Mesendoderm (in vitro differentiated cells): Measurements from ENCODE around the gene PLA2G4A.

Source experiments
- DNase-seq: peaks from one replicate; pipeline ENCODE4 v3.0.0; 2013
- H2AK5ac ChIP-seq: 2 replicates; pipeline ENCODE4 v1.6.1; 2013; ENCODE audit warnings: low read length, inconsistent platforms
- H2BK120ac ChIP-seq: 2 replicates; pipeline ENCODE4 v1.6.1; 2013; ENCODE audit warnings: low read depth, mild to moderate bottlenecking, low read length, moderate library complexity, mixed read lengths
- H2BK15ac ChIP-seq: replicated peaks from 2 replicates; pipeline ENCODE4 v1.6.1; 2013; ENCODE audit warnings: low read depth, mild to moderate bottlenecking, moderate library complexity
- H2BK5ac ChIP-seq: 2 replicates; pipeline ENCODE4 v1.6.1; 2013; ENCODE audit warnings: low read length, inconsistent platforms
- H3K18ac ChIP-seq: 2 replicates; pipeline ENCODE4 v1.6.1; 2013; ENCODE audit warnings: mild to moderate bottlenecking, low read length, mixed read lengths
- H3K23ac ChIP-seq: one replicate; pipeline ENCODE4 v1.6.1; 2013; ENCODE audit warnings: low read length
- H3K27ac ChIP-seq: 2 replicates; pipeline ENCODE4 v1.5.1; 2013; ENCODE audit warnings: low read depth, mild to moderate bottlenecking, inconsistent platforms, low read length, moderate library complexity
- H3K27me3 ChIP-seq: 2 replicates; pipeline ENCODE4 v1.6.1; 2013; ENCODE audit warnings: low read length, control low read depth, mild to moderate bottlenecking, inconsistent platforms; ENCODE audit not compliant: insufficient read depth, poor library complexity
- H3K36me3 ChIP-seq: 2 replicates; pipeline ENCODE4 v1.6.1; 2013; ENCODE audit warnings: low read length, inconsistent platforms; ENCODE audit not compliant: control insufficient read depth, insufficient read depth
- H3K4ac ChIP-seq: one replicate; pipeline ENCODE4 v1.6.1; 2013; ENCODE audit warnings: low read depth, mild to moderate bottlenecking, low read length, moderate library complexity
- H3K4me1 ChIP-seq: 2 replicates; pipeline ENCODE4 v1.6.1; 2013; ENCODE audit warnings: low read depth, low read length, inconsistent platforms; ENCODE audit not compliant: control insufficient read depth
- H3K4me2 ChIP-seq: 2 replicates; pipeline ENCODE4 v1.6.1; 2013; ENCODE audit warnings: low read length
- H3K4me3 ChIP-seq: 2 replicates; pipeline ENCODE4 v1.5.1; 2013; ENCODE audit warnings: mild to moderate bottlenecking, low read length
- H3K56ac ChIP-seq: one replicate; pipeline ENCODE4 v1.6.1; 2013; ENCODE audit warnings: low read length
- H3K79me1 ChIP-seq: 2 replicates; pipeline ENCODE4 v1.6.1; 2013; ENCODE audit warnings: low read length, inconsistent platforms
- H3K79me2 ChIP-seq: 2 replicates; pipeline ENCODE4 v1.6.1; 2013; ENCODE audit warnings: mild to moderate bottlenecking, low read length; ENCODE audit not compliant: control insufficient read depth, insufficient read depth
- H3K9ac ChIP-seq: 2 replicates; pipeline ENCODE4 v1.6.1; 2013; ENCODE audit warnings: low read length, inconsistent platforms
- H4K5ac ChIP-seq: one replicate; pipeline ENCODE4 v1.6.1; 2013; ENCODE audit warnings: low read length
- H4K8ac ChIP-seq: one replicate; pipeline ENCODE4 v1.6.1; 2013; ENCODE audit warnings: low read depth, mild to moderate bottlenecking, control low read depth, low read length, moderate library complexity
- WGBS: extraction: QIAGEN DNeasy Blood & Tissue Kit; methylation state at CpG from one replicate; pipeline ENCODE4 v1.1.7; 2013; ENCODE audit warnings: low lambda C conversion rate, missing lambda C conversion rate; ENCODE audit not compliant: insufficient coverage; ENCODE audit errors: extremely low coverage; 5-methylcytosine and 5-hydroxymethylcytosine counted together

PLA2G4A gene

DNA sequence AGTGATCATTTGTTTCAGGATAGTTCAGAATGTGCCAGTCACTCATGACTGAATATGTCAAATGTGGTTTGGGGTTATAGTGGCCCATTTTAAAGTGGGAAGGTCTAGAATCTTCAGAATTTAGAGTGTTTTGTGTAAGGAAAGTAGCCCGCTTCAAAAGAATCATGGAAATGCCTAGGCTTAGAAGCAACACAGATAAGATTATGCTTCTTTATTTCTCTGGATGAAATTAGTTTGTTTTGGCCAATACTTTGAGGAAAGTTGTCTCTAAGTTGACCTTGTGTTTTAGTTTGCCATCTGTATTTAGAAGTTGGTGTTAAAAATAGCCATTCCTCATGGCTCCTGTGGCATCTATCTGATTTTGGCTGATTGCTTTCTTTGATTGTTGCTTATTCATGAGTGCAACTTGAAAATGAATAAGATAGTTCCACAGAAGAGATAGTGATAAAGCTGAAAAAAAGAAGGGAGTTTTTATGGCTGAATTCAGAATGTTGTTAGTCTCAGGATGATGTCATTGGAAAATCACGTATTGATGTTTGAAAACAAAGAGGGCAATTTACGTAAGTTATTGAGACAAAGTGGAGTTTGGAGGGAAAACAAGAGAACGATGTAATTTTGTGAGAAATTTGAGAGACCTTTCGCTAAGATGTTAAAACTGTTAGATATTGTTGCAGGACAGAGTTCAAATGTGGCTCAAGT is 71.9 kb downstream of the PLA2G4A start:
- H3K4me3 ChIP-seq: no peak overlapping the region
- H3K9ac ChIP-seq: no peak overlapping the region
- H3K4me1 ChIP-seq: no peaks in the 10 kb centered on the region
- 100% methylated on average over 2 of the region's 5 CpGs for WGBS
- H3K18ac ChIP-seq: no peak overlapping the region
- H3K56ac ChIP-seq: no peak overlapping the region
- no peaks in the 10 kb centered on the region for H3K79me2 ChIP-seq
- H4K8ac ChIP-seq: no peak overlapping the region
- no peak for DNase-seq
- H3K4ac ChIP-seq: no peak overlapping the region
- H4K5ac ChIP-seq: no peak overlapping the region
- no peak overlapping the region for H3K23ac ChIP-seq
- H2BK15ac ChIP-seq: no peak overlapping the region
- no peaks in the 10 kb centered on the region for H3K27me3 ChIP-seq
- no peak overlapping the region for H3K4me2 ChIP-seq
- H2BK120ac ChIP-seq: no peak overlapping the region
- no peaks in the 10 kb centered on the region for H3K36me3 ChIP-seq
- no peak overlapping the region for H3K27ac ChIP-seq
- no peak overlapping the region for H2BK5ac ChIP-seq
- H3K79me1 ChIP-seq: no peaks in the 10 kb centered on the region
- no peak overlapping the region for H2AK5ac ChIP-seq

DNA sequence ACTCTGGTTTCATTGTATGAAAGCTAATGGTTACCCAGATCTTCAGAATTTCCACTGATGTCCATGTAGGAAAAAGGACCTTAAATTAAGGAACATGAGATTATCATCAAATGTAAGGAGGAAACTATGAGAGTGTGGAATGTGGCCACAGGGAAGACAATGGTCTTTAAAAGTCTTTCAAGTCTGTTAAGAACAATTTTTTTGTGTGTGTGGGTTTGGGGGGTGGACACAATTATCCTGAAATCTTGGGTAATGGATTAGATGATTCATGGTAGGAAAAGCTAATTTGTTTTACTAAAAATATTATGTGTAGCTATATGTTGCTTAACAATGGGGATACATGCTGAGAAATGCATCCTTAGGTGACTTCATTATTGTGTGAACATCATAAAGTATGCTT is 72.9 kb downstream of the PLA2G4A start:
- H3K23ac ChIP-seq: no peak overlapping the region
- no peak overlapping the region for H3K4me3 ChIP-seq
- no peak overlapping the region for H2BK120ac ChIP-seq
- H3K18ac ChIP-seq: no peak overlapping the region
- no peak overlapping the region for H2BK15ac ChIP-seq
- H3K27me3 ChIP-seq: no peaks in the 10 kb centered on the region
- H3K4ac ChIP-seq: no peak overlapping the region
- no peak overlapping the region for H4K8ac ChIP-seq
- DNase-seq: no peak
- no peaks in the 10 kb centered on the region for H3K36me3 ChIP-seq
- H4K5ac ChIP-seq: no peak overlapping the region
- H3K79me2 ChIP-seq: no peaks in the 10 kb centered on the region
- H3K56ac ChIP-seq: no peak overlapping the region
- H3K79me1 ChIP-seq: no peaks in the 10 kb centered on the region
- no peak overlapping the region for H3K27ac ChIP-seq
- H3K9ac ChIP-seq: no peak overlapping the region
- H2BK5ac ChIP-seq: no peak overlapping the region
- no peaks in the 10 kb centered on the region for H3K4me1 ChIP-seq
- H2AK5ac ChIP-seq: no peak overlapping the region
- H3K4me2 ChIP-seq: no peak overlapping the region

DNA sequence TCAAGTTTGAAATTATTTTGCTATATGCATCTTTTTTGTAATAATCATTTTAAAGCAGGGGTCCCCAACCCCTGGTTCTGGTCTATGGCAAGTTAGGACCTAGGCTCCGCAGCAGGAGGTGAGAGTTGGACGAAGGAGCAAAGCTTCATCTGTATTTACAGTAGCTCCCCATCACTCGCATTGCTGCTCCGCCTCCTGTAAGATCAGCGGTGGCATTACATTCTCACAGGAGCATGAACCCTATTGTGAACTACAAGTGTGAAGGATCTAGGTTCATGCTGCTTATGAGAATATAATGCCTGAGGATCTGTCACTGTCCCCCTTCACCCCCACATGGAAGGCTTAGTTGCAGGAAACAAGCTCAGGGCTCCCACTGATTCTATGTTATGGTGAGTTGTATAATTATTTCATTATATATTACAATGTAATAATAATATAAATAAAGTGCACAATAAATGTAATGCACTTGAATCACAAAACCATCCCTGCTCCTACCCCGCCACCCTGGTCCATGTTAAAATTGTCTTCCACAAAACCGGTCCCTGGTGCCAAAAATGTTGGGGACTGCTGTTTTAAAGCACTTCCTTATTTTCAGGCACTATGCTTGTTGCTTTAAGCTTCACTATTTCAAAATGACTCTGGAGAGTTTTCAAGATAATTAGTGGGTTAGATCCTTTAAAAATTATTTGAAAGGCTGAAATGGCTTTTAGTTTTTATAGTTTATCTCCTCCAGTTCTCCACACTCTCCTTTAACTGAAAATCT is 74.8 kb downstream of the PLA2G4A start:
- Histone ChIP-seq H3K79me2 (no peaks in the 10 kb centered on the region), H3K27ac (no peak overlapping the region), H3K23ac (no peak overlapping the region), H3K4me3 (no peak overlapping the region), H3K4ac (no peak overlapping the region), H3K4me1 (no peaks in the 10 kb centered on the region), H3K56ac (no peak overlapping the region), H3K79me1 (no peaks in the 10 kb centered on the region), H3K4me2 (no peak overlapping the region), H4K8ac (no peak overlapping the region), H2BK15ac (no peak overlapping the region), H3K9ac (no peak overlapping the region), H4K5ac (no peak overlapping the region), H2BK5ac (no peak overlapping the region), H3K18ac (no peak overlapping the region), H2AK5ac (no peak overlapping the region), H2BK120ac (no peak overlapping the region), H3K36me3 (no peaks in the 10 kb centered on the region), H3K27me3 (no peaks in the 10 kb centered on the region)
- no CpG with 5 or more reads among the region's 7 CpGs for WGBS
- DNase-seq: no peak

DNA sequence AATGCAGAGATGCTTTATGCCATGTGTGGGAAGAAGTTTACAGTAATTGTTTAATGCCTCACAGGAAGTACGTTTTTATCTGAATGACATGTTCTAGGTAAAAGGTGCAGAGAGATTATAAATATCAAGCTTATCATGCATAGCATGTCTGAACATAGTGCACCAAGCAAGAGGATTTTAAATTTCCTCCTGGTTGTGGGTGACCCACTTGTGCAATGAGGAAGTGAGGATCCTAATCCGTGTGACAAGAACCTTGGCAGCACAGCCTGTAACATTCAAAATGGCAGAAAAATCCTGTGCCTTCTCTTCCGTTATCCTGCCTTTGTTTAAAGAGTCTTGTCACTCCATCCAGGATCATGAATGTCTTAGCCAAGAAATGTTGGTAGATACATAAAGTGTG is 75.6 kb downstream of the PLA2G4A start:
- no peak overlapping the region for H2AK5ac ChIP-seq
- no peak overlapping the region for H3K18ac ChIP-seq
- no peaks in the 10 kb centered on the region for H3K36me3 ChIP-seq
- no peaks in the 10 kb centered on the region for H3K4me1 ChIP-seq
- H3K4me2 ChIP-seq: no peak overlapping the region
- H3K56ac ChIP-seq: no peak overlapping the region
- no peak for DNase-seq
- no peak overlapping the region for H3K4ac ChIP-seq
- H3K27ac ChIP-seq: no peak overlapping the region
- H2BK120ac ChIP-seq: no peak overlapping the region
- no peak overlapping the region for H2BK5ac ChIP-seq
- no peaks in the 10 kb centered on the region for H3K79me1 ChIP-seq
- no peaks in the 10 kb centered on the region for H3K27me3 ChIP-seq
- no peak overlapping the region for H3K4me3 ChIP-seq
- H4K5ac ChIP-seq: no peak overlapping the region
- no peak overlapping the region for H2BK15ac ChIP-seq
- H3K79me2 ChIP-seq: no peaks in the 10 kb centered on the region
- H3K23ac ChIP-seq: no peak overlapping the region
- no peak overlapping the region for H3K9ac ChIP-seq
- H4K8ac ChIP-seq: no peak overlapping the region
- no CpG with 5 or more reads among the region's 3 CpGs for WGBS

DNA sequence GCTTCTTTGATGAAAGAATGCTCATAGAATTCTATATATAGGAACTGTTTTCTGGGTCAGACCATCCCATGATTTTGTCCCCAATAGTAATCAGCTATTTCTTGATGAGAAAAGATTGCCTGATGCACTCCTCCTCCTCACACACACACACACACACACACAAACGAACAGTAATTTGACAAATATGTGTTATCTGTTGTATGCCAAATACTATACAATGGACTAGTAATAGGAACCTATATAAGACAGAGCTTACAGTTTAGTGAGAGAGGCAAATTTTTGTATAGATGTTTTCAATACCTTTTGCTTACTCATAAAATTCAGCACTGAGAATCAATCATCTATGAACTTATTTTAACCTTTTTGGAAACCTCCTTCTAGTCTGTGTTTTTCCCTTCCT is 76.8 kb downstream of the PLA2G4A start:
- no peak overlapping the region for H4K5ac ChIP-seq
- H3K79me2 ChIP-seq: no peaks in the 10 kb centered on the region
- H3K36me3 ChIP-seq: no peaks in the 10 kb centered on the region
- WGBS: no CpG with 5 or more reads among the region's 1 CpG
- DNase-seq: no peak
- H2BK15ac ChIP-seq: no peak overlapping the region
- H4K8ac ChIP-seq: no peak overlapping the region
- no peak overlapping the region for H3K4ac ChIP-seq
- H2AK5ac ChIP-seq: no peak overlapping the region
- no peak overlapping the region for H3K4me2 ChIP-seq
- no peak overlapping the region for H3K56ac ChIP-seq
- no peaks in the 10 kb centered on the region for H3K4me1 ChIP-seq
- no peak overlapping the region for H2BK120ac ChIP-seq
- H3K27me3 ChIP-seq: no peaks in the 10 kb centered on the region
- no peak overlapping the region for H3K23ac ChIP-seq
- H3K79me1 ChIP-seq: no peaks in the 10 kb centered on the region
- no peak overlapping the region for H3K27ac ChIP-seq
- H3K9ac ChIP-seq: no peak overlapping the region
- no peak overlapping the region for H3K4me3 ChIP-seq
- no peak overlapping the region for H2BK5ac ChIP-seq
- H3K18ac ChIP-seq: no peak overlapping the region

DNA sequence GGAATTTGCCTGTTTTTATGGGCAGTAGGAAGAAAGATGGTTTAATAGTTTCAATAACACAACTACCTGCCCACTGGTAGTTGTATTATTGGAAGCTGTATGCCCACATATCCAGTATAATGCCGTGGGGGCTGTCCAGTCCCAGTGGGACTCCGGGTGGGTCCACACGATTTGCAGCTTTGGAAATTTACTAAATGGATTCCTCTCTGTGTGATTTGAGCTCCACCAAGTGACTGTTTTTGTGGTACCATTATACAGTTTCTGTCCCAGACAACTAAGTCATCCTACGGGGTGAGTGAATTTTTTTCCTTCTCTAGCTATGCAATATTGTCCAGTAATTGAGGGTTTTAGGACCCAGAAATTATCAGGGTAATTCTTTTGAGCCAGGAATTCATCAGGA is 86.8 kb downstream of the PLA2G4A start:
- Histone ChIP-seq H3K56ac (no peak overlapping the region), H3K27me3 (no peaks in the 10 kb centered on the region), H3K9ac (no peak overlapping the region), H3K79me2 (no peaks in the 10 kb centered on the region), H3K4me3 (no peak overlapping the region), H3K23ac (no peak overlapping the region), H2AK5ac (no peak overlapping the region), H3K4ac (no peak overlapping the region), H2BK5ac (no peak overlapping the region), H2BK15ac (no peak overlapping the region), H3K79me1 (no peaks in the 10 kb centered on the region), H3K18ac (no peak overlapping the region), H3K27ac (no peak overlapping the region), H4K5ac (no peak overlapping the region), H2BK120ac (no peak overlapping the region), H4K8ac (no peak overlapping the region), H3K4me2 (no peak overlapping the region), H3K36me3 (no peaks in the 10 kb centered on the region), H3K4me1 (no peaks in the 10 kb centered on the region)
- WGBS: no CpG with 5 or more reads among the region's 4 CpGs
- DNase-seq: no peak
